Central memory CD4-positive, alpha-beta T cell (primary cell): Measurements from ENCODE around the gene FGD5.
"Not testable (repeated sequence)": the region's sequence is repeated elsewhere in the genome, so short reads cannot be mapped to it uniquely, and the experiment has no call there.

Experiments
- DNase-seq: peaks from one replicate; pipeline ENCODE4 v3.0.0; 2022

Gene FGD5

DNA sequence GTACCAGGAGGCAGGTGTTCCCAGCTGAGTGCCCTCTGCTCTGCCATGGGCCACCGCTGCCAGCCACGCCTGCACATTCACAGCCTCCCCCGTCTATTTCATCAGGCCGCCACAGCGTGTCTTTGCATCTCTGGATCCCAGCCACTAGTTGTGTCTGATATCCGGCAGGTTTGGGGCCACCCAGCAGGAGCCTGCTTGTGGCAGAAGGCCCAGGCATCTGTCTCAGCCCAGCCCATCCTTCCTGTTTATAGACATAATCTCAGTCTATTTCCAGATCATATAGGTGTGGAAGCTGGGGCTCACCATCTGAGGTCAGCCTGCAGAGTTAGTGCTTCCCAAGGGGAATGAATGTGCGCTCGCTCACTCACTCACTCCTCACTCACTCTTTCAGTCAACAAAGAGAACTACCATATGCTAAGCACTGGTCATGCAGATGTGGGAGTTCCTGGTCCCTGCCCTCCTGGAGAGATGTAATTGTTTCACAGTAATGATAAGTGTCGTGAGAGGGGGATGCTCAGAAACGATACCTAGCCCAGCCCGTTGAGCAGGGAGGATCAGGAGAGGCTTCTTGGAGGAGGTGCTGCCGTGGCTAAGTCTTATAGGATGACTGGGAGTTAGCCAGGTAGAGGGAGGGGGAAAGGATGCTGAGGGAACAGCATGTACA lies 60.6 kb downstream of the FGD5 start:
- peak; percentile 38 for DNase-seq

- no peak for DNase-seq
Observed at GRCh38 chr3:14880447-14881106, 61.8 kb downstream of the FGD5 start.

DNA sequence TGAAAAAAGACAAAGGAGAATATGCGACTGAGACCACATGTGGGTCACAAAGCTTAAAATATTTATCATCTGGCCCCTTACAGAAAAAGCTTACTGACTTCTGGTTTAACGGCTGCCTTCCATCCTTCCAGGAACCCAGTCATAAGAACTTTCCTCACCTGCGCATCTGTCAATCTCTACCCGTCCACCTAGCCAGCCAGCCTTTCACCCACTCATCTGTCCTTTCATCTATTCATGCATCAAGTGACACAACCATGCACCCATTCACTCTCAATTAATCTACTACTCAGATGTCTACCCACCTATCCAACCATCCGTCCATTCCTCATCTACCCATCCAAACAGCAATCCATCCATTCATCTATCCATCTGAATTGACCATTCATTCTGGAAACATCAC lies 64.5 kb downstream of the FGD5 start:
- no peak for DNase-seq

DNA sequence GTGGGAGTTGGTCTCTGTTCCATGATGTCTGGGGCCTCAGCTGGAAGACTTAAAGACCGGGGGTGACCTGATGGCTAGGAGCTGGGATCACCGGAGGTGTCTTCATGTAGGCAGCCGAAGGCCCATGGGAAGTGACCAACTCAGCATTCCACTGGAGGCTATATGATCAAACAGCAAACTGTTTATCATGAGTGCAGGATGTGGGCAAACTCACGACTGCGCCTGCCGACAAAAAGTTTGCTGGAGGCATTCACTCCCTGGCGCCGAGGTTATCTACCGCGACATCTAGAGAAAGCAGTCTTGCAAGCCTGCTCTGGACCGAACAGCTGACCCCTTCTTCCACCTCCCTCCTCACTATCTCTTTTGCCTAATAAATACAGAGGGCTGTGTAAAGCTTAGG lies 65.9 kb downstream of the FGD5 start:
- DNase-seq = no peak

- peak; percentile 28 for DNase-seq
Observed at GRCh38 chr3:14885307-14885706, 66.5 kb downstream of the FGD5 start.

DNA sequence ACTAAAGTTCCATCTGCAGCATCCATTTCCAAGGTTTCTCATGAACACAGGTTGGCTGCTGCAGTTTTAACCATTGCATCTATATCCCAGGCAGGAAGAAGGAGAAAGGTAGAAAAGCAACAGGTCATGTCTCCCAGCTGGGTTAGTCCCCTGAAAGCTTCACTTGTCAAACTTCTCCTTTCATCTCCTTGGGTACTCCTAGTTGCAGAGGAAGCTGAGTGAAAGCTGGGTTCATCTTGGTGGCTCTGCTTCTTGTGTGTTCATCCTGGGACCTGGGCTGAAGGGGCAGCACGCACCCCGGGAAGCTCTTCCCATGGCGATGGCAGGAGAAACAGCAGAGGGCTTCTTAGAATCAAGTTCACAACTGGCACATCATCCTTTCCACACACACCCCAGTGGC lies 67.3 kb downstream of the FGD5 start:
- DNase-seq = no peak

GRCh38 chr3:14889205-14889604 lies 70.4 kb downstream of the FGD5 start:
- no peak for DNase-seq

GRCh38 chr3:14889943-14890342 lies 71.2 kb downstream of the FGD5 start:
- no peak for DNase-seq

DNA sequence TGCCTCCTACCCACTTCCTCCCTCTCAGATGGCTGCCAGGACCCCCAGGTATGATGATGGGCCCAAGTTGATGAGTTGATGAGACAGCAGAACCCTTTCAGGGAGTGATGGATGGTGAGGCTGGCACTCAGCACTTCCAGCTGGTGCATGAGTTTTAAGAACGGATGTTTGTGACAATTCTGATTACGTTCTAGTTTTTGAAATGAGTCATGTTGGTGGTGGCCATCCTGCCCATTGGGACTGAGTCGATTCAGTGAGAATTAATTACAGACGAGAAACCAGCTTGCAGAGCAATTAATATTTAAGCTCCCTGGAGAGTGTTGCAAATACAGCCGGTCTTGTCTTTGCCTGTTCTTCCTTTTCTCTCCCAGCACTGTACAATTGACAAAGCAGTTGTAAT lies 71.7 kb downstream of the FGD5 start:
- no peak for DNase-seq

DNA sequence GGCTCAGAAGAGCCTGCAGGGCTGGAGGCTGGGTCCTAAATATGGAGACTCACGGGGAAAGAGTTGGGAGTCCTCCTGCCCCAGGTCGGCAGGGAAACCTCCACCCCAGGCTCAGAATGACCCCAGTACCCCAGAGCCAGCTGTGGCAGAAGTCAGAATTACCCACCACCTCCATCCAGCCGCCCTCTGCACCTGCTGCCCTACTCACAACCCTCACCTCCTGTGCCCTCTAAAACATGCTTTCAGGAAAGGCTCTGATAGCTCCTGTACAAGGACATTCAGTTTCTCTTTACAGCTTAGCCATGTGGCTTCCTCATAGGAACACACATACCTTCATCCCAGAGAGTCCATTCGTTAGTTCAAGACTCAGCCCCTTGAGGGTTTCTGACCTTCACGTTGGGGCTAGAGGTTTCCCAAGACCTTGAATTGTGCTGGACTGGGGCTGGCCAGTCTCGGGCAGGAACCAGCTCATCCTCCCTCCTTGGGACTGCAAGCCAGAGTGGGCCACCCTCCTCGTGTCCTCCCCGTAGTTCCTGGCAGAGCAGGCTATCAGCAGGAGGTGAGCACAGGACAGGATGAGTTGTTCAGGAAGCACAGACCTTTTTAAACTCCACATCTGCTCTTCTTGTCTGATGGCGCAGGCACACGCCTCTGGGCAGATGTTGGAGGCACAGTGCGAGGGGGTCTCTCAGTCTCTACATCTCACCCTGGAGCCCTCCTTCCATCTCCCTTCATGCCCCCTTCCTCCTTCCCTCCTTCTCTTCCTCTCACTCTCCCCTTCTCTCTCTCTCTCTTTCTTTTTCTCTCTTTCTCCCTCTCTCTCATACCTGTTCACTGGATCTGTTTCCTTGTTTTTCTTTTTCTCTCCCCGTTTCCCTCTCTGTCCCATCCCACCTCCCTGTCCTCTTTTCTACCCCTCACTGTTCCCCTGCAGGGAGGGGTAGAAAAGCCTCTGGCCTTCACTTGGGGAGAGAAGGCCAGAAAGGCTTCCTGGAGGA lies 72.7 kb downstream of the FGD5 start:
- no peak for DNase-seq

DNA sequence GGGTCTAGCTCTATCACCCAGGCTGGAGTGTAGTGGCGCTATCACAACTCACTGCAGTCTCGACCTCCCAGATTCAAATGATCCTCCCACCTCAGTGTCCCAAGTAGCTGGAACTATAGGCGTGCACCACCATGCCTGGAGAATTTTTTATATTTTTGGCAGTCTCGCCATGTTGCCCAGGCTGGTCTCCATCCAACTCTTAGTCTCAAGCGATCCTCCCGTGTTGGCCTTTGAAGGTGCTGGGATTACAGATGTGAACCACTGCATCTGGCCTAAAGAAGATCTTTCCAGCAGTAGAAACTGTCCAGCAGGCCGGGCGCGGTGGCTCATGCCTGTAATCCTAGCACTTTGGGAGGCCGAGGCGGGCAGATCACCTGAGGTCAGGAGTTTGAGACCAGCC lies 73.5 kb downstream of the FGD5 start:
- no peak for DNase-seq

DNA sequence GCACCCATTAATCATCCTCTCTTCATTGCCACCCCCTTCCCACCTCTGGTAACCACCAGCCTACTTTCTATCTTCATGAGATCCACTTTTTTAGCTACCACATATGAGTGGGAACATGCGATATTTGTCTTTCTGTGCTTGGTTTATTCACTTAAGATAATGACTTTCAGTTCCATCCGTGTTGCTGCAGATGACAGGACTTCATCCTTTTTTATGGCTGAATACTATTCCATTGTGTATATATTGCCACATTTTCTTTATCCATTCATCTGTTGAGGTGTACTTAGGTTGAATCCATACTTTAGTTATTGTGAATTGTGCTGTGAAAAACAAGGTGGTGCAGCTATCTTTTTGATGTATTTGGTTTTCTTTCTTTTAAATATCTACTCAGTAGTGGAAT lies 75.3 kb downstream of the FGD5 start:
- no peak for DNase-seq

- DNase-seq = no peak
Observed at GRCh38 chr3:14897266-14897665, 78.5 kb downstream of the FGD5 start.

GRCh38 chr3:14898929-14899328 lies 80.2 kb downstream of the FGD5 start:
- DNase-seq = no peak

DNA sequence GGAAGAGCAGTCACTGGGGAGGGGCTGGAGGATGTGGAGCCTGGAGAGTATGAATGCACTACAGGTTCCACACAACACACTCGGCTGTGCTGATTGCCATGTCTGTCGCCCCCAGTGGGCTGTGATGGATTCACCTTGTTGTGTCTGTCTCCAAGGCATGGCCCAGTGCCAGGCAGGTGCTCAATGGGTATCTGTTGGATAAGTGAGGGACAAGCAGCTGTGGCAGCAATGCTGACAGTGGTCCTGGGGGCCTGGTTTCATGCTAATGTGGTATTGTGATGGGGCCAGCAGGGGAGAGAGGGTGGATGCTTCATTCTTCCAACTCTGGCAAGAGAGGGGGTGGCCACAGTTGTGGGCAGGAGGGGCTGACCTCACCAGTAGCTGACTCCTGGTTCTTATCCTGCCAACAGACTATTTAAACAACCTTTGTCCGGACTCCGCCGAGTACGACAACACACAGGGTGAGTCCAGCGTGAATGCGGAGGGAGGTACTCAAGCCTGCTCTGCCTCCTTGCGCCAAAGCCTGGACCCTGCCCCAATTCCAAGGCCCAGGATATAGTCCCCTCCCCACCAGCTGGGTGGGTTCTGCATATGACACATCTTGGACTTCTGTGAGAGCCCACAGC lies 81.3 kb downstream of the FGD5 start:
- DNase-seq = no peak

DNA sequence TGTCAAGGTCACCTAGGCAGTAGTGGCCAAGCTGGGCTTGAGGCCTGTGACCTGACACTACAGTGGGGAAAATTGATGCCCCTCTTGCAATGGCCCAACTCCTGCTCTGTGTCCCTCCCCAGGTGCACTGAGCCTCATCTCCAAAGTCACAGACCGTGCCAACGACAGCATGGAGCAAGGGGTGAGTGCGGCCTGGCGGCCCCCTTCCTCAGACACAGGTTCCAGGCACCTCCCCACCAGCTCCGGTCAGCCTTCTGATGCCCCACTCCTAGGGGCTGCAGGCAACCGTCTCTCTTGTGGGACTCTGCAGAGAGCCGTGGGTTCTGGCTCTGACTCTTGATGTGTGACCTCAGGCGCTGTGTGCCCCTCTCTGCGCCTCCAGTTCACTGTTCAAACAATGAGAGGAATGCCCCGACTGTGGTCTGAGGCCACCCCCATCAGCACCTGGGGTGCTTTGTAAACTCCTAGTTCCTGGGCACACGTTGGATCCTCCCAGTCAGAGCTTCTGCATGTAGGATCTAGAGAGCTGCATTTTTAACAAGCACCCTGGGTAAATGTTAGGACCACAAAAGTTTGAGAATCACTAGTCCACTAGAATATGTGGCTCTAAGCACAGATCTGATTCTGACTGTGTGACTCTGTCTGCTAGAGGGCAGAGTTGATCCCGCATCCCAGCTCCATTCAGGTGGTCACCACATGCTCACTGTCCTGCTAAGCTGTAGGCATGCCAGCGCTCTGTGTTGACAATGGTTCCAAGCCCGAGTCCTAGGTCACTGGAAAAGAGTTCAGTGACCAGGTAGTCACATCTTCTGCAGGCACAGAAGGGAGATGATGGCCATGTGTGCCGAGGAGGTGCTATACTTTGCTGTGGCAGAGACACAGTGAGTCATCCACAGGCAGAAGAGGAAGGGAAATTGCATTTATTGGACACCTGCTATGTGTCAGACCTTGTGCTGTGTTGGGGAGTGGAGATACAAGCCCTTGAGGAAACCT lies 82.4 kb downstream of the FGD5 start:
- DNase-seq = no peak

- DNase-seq = no peak
Observed at GRCh38 chr3:14902719-14903118, 84.0 kb downstream of the FGD5 start.

DNA sequence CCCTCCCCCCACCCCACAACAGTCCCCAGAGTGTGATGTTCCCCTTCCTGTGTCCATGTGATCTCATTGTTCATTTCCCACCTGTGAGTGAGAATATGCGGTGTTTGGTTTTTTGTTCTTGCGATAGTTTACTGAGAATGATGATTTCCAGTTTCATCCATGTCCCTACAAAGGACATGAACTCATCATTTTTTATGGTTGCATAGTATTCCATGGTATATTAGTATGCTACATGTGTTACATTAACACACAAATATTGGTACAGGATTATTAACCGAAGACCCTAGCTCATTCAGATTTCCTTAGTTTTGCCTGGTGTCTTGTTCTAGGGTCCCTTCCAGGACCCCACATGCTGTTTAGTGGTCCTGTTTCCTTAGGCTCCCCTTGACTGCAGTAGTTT lies 84.7 kb downstream of the FGD5 start:
- not testable (repeated sequence) for DNase-seq

- no peak for DNase-seq
Observed at GRCh38 chr3:14905055-14905657, 86.4 kb downstream of the FGD5 start.

DNA sequence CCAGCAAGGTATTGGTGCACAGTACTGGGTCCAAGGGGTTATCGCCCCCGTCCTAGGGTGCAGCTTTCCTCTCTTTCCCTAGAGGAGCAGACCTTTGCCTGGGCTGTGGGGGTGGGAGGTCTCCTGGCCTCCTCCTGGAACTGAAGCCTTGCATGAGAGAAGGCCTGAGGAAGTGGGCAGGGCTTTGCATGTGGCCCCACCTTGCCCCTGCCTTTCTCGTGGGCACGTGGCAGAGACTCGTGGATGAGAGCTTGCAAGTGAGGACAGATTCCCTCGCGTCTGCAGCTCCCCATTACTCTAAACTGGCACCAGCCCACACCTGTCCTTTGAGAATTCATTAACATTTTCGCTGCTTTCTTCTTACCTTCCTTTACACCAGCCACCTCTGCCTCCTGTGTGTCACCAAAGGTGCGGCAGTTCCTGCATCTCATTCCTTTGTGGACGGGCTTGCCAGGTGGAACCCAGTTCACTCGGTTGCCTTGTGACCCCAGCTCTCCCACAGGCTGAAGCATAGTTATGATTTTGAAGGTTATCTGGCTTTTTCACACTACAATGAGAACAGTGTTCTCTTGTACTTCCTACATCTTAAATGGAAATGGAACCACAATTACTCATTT lies 87.7 kb downstream of the FGD5 start:
- no peak for DNase-seq
